RCC 7860 (cell line): Measurements from ENCODE around the gene TENM3.
"Not testable (repeated sequence)": the region's sequence is repeated elsewhere in the genome, so short reads cannot be mapped to it uniquely, and the experiment has no call there.

ENCODE experiments used
- DNase-seq: peaks from one replicate; pipeline ENCODE4 v3.0.0-alpha.2; 2015; ENCODE audit warnings: low spot score
- FAIRE-seq: peaks from 2 replicates; lab custom pipeline; 2012; peaks lifted over from hg19 to GRCh38; lab: Jason Lieb, UNC

TENM3 gene

GRCh38 chr4:182243204-182243603 is at the start of gene TENM3:
Gene TENM3 (plus strand): TSS chr4:182243402. CDS start chr4:182324021, 80,619 bp downstream.
- FAIRE-seq = not testable (repeated sequence)
- peak; percentile 30 for DNase-seq

- FAIRE-seq = no peak
- no peak for DNase-seq
These were observed 48.9 kb upstream of the TENM3 start for GRCh38 chr4:182194091-182194824.

DNA sequence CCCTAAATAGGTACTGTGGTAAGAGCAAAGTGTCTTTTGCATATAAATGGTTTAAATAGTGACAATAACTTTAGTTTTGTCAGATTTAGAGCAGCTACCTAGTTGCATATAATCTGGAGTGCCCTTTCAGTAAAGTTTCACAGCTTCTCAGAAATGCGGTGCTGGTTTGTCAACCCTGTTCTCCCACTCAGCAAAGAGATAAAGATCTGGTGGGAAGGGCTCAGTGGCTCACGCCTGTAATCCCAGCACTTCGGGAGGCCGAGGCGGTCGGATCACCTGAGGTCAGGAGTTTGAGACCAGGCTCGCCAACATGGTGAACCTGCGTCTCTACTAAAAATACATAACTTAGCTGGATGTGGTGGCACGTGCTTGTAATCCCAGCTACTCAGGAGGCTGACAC is 45.6 kb upstream of the TENM3 start:
- DNase-seq (no peak), FAIRE-seq (no peak)

GRCh38 chr4:182201871-182202270 is 41.3 kb upstream of the TENM3 start:
- FAIRE-seq (no peak), DNase-seq (no peak)

GRCh38 chr4:182202650-182203049 is 40.6 kb upstream of the TENM3 start:
- DNase-seq (no peak), FAIRE-seq (no peak)

- no peak for FAIRE-seq
- no peak for DNase-seq
These were observed 39.3 kb upstream of the TENM3 start for GRCh38 chr4:182203872-182204411.

DNA sequence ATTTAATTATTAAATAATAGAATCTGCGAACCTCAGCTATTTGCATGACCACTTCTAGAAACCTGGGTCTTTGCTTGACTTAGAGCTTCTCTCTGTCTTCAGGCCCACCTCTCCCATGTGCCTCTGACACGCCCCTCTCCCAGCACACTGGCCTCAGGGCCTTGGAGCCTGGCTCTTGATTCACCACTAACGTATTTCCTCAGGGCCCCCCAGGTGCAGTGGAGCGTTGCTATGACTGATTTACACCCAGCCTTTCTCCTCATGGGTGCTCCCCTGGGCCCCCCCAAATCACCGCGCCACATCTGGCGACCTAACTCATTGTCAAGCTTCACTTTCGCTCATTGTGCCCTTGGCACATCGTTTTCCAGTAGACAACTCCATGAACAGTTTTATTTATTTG is 37.9 kb upstream of the TENM3 start:
- FAIRE-seq (no peak), DNase-seq (no peak)

GRCh38 chr4:182206266-182206665 is 36.9 kb upstream of the TENM3 start:
- no peak for FAIRE-seq
- no peak for DNase-seq

DNA sequence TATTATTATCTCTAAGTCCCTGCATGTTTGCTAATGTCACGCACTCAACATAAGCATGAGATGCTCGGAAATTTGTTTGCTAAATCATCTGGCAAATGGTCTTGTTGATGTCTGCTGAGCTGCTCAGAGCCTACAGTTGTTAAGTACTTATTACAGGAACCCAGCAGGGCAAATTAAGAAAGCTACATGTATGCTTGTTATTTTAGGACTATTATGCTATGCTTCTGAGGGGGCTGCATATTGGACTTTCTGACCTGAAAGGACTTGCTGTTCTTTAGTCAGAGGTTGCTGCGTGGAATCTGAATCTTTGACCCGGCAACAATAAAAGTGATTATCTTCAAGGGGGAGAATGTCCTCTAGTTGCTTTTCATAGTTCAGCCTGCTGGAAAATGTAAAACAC is 36.3 kb upstream of the TENM3 start:
- FAIRE-seq (no peak), DNase-seq (no peak)

- DNase-seq = peak; percentile 63
- peak; percentile 84 for FAIRE-seq
These were observed 35.3 kb upstream of the TENM3 start for GRCh38 chr4:182207830-182208396.

DNA sequence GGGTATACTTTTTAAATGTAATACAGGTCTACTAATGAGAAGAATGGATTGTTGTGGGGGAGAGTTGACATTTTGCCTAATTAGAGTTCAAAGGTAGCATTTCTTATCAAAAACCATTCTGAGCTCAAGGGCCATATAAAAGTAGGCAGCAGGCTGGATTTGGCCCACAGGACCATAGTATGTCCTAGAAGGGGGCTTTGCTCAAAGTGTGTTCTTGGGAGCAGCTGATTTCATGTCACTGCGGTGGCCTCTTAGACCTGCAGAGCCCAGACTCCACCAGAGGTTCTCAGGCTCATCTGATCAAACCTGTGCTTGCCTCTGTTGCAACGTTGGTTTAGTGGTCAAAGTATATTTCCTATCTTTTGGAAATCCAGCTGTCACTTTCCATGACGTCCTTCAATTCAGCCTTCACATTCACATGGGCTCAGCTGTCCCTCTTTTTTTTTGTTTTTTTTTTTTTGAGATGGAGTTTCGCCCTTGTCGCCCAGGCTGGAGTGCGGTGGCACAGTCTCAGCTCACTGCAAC is 34.6 kb upstream of the TENM3 start:
- FAIRE-seq (no peak), DNase-seq (no peak)

GRCh38 chr4:182212211-182212761 is 30.9 kb upstream of the TENM3 start:
- FAIRE-seq (no peak), DNase-seq (peak; percentile 29)

DNA sequence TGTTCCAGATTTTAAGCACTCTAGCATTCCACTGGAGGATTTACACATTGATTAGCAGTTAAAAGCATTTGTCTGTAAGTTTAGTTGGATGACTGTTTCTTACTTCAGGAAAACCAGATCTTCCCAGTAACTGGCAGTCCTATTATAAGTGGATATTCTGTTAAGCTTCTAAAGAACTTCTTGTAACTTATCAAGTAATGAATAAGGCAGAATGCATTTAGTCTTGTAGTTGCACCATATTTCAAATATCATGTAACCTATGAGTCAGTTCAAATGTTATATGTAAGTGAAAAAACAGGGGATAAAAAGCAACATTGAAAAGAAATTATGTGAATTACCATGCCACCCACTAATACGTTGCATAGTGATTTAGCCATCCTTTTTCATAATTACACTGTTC is 30.2 kb upstream of the TENM3 start:
- FAIRE-seq = no peak
- DNase-seq = no peak

GRCh38 chr4:182215148-182215547 is 28.1 kb upstream of the TENM3 start:
- no peak for DNase-seq
- FAIRE-seq = no peak

GRCh38 chr4:182216005-182216404 is 27.2 kb upstream of the TENM3 start:
- DNase-seq (peak; percentile 51), FAIRE-seq (peak; percentile 87)

GRCh38 chr4:182219411-182220056 is 23.7 kb upstream of the TENM3 start:
- FAIRE-seq (peak; percentile 76), DNase-seq (no peak)

- no peak for FAIRE-seq
- DNase-seq = no peak
These were observed 21.2 kb upstream of the TENM3 start for GRCh38 chr4:182221987-182222386.

GRCh38 chr4:182222766-182223165 is 20.4 kb upstream of the TENM3 start:
- no peak for DNase-seq
- FAIRE-seq = no peak

DNA sequence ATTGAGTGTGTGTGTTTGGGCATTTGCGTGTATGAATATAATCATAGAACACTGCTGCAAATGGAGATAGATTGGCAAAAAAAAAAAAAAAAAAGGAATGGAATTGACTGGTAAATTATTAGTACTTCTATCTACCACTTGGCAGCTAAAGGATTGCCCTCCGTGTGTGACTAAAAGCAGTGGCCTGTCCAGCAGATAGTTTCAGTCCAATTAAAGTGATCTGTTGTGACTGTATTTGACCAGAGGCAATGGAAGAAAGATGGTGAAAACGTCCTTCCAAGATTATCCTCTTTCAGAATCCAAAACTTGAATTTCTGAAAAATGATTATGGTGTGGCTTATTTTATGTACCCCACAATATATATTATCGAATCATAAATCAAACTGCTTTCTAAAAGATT is 19.5 kb upstream of the TENM3 start:
- FAIRE-seq = no peak

DNA sequence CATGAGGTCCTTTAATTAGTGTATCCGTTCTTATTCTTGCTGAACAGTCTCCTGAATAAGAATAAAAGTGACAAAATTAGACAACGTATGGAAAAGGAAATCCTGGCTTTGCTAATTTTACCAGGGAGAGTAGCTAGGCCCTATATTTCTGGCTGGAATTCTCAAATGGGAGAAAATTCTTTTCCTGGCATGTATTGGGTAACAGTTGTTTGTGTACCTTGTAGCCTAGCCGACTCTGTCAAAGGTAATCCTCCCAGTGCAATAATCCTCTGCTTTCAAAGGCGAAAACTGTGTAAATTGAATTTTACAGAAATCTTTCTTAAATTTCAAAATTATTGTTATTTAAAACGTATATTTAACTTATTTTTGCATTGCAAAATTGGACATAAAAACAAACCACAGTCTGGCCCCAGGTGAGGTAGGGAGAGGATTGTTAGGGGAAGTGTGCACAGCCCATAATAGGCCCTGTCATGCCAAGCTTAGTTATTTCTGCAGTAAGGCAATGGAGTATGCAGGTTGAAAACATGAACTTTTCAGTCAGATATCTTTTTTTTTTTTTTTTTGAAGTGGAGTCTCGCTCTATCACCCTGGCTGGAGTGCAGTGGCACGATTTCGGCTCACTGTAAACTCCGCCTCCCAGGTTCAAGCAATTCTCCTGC is 18.9 kb upstream of the TENM3 start:
- FAIRE-seq (no peak), DNase-seq (no peak)

More for the DNA sequence above, 19.5 kb upstream of the TENM3 start:
- DNase-seq = no peak
